ENCODE measurements around the gene SMIM43.

The SMIM43 gene

GRCh38 chr4:121771869-121772268 is 6.9 kb upstream of the SMIM43 start:
- no peaks in the 10 kb centered on the region for H3K27me3 ChIP-seq (ENCODE audit: insufficient read depth, poor library complexity, severe bottlenecking)
- no peak for DNase-seq (ENCODE audit: low read depth in 1 of 2, low spot score in 1 of 2)
- no peak overlapping the region for H3K27ac ChIP-seq (replicated peaks)
- H3K4me3 ChIP-seq (replicated peaks; ENCODE audit: insufficient read depth, low read length): no peak overlapping the region
- TF ChIP-seq SPI1 (IDR thresholded peaks at IDR 0.05; ENCODE audit: borderline replicate concordance, low read depth) (no peak), GABPA (IDR thresholded peaks at IDR 0.05; ENCODE audit: low read depth) (no peak), REST (IDR thresholded peaks at IDR 0.05; ENCODE audit: insufficient replicate concordance, low read depth) (no peak), POLR2AphosphoS5 (IDR thresholded peaks at IDR 0.05; ENCODE audit: low read depth) (no peak), CTCF (IDR thresholded peaks at IDR 0.05; ENCODE audit: insufficient read depth, low read length) (no peak)

- no peak overlapping the region for H3K4me3 ChIP-seq (replicated peaks; ENCODE audit: insufficient read depth, low read length)
- TF ChIP-seq POLR2AphosphoS5 (IDR thresholded peaks at IDR 0.05; ENCODE audit: low read depth): no peak
- TF ChIP-seq REST (IDR thresholded peaks at IDR 0.05; ENCODE audit: insufficient replicate concordance, low read depth): no peak
- TF ChIP-seq CTCF (IDR thresholded peaks at IDR 0.05; ENCODE audit: insufficient read depth, low read length): no peak
- no peak for TF ChIP-seq GABPA (IDR thresholded peaks at IDR 0.05; ENCODE audit: low read depth)
- TF ChIP-seq SPI1 (IDR thresholded peaks at IDR 0.05; ENCODE audit: borderline replicate concordance, low read depth): no peak
- peaks cover 13% of the 10 kb centered on the region for H3K27me3 ChIP-seq (ENCODE audit: insufficient read depth, poor library complexity, severe bottlenecking)
- no peak overlapping the region for H3K27ac ChIP-seq (replicated peaks)
- no peak for DNase-seq (ENCODE audit: low read depth in 1 of 2, low spot score in 1 of 2)
Observed at GRCh38 chr4:121769341-121769740, 4.4 kb upstream of the SMIM43 start.

- no peak for DNase-seq (ENCODE audit: low read depth in 1 of 2, low spot score in 1 of 2)
- Histone ChIP-seq H3K27ac (replicated peaks) (no peak overlapping the region), H3K4me3 (replicated peaks; ENCODE audit: insufficient read depth, low read length) (no peak overlapping the region), H3K27me3 (ENCODE audit: insufficient read depth, poor library complexity, severe bottlenecking) (peaks cover 22% of the 10 kb centered on the region)
- TF ChIP-seq REST (IDR thresholded peaks at IDR 0.05; ENCODE audit: insufficient replicate concordance, low read depth) (no peak), CTCF (IDR thresholded peaks at IDR 0.05; ENCODE audit: insufficient read depth, low read length) (no peak), SPI1 (IDR thresholded peaks at IDR 0.05; ENCODE audit: borderline replicate concordance, low read depth) (no peak)
Observed at GRCh38 chr4:121767166-121767565, 2.2 kb upstream of the SMIM43 start.

Measured in HL-60 (cell line).